ENCODE data around the gene INSYN2B. TPM values are rescaled to one million over a fixed set of nuclear protein-coding genes. Genes with fewer than 3 reads are reported as not detected.
"Not testable (repeated sequence)": the region's sequence is repeated elsewhere in the genome, so short reads cannot be mapped to it uniquely, and the experiment has no call there.

INSYN2B gene
- polyA plus RNA-seq, 4 donors, result 1.6 to 4.7 (median 2.2) TPM

DNA sequence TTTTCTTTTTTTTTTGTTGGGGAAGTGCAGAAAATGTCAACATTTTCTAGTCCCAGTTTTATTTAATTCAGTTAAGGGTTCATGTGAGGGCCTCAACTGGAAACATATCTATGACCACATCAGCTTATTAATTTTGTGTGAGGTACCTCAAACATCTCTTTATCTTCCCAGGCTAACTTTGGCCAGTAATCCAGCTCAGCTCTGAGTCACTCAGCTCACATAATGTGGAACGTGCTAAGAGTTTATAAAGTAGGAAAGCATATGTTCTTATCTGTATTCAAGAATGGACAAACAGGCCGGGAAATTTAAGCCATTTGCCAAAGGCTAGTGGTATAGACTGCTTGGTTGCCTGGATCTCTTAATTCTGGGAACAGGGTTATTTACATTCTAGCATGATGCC lies 118.4 kb downstream of the INSYN2B start:
- DNase-seq (ENCODE audit: low read depth in 4 of 4, low spot score in 3 of 4), result no peak

DNA sequence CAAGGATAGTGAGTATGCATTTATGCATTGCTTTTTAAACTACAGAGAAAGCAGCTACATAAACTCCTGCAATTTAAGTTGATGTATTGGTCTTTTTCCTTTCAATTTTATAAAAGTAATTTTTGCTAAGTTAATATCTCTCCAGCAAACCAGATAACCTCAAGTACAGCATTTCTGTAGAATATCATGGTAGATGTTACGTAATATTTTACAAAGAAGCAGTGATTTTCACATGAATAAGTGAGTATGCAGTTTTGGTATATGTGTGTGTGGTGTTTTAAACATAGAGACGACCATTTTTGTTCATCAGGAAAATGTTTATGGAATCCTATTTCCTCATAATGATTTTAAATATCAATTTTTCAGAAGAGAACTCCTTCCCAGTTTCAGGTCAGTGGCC lies 118.9 kb downstream of the INSYN2B start:
- DNase-seq (ENCODE audit: low read depth in 4 of 4, low spot score in 3 of 4), result no peak

DNA sequence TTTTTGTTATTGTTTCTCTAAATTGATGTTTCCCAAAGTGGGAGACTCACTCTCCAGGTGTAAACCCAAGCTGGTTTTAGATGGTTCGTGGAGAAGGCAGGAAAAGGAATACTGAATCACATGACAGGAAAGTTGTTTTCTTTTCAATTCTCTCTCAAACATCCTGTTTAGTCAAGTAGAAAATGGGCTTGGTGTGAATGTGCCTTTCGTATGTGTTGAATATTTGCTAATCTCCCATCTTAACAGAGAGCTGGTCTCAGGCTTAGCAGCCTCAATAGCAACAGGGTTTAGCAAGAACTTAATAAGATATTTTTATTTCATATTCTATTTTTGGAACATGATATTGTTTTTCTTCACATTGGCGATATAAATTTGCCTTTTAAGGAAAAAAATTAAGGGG lies 119.7 kb downstream of the INSYN2B start:
- DNase-seq (ENCODE audit: low read depth in 4 of 4, low spot score in 3 of 4), result no peak

DNA sequence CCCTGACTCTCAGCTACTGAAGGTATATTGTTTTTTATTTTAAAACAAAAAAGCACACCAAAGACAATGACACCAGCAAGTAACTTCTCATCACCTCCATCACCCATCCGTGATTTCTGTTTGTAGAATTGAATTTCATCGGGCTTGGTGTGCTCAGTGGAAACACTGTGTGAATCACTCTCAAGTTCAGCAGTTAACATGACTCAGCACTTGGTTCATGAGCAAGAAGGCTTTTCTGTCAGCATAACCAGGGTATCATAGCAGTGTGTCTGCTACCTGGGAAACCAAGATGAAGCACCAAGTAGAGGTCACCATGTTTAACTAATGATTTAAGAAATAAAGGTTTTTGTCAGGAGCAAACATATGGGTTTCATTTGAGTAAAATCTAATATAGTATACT lies 123.7 kb downstream of the INSYN2B start:
- DNase-seq (ENCODE audit: low read depth in 4 of 4, low spot score in 3 of 4), result no peak

DNA sequence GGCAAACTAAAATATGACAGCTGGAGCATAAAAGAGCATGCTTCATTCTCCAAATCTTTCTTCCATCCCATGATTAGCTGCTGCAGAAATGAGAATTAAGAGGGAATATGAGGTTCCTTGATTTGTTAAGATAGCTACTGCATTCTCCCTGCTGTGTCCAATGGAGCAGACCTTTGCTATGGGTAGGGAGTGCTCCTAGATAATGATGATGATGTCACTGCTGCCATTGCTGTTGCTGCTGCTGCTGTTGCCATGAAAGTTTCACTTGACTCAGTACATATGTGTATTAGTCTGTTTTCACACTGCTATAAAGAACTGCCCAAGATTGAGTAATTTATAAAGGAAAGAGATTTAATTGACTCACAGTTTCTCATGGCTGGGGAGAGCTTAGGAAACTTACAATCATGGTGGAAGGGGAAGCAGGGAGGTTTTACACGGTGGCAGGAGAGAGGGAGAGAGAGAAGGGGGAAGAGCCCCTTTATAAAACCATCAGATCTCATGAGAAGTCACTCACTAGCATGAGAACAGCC lies 128.9 kb downstream of the INSYN2B start:
- no peak for DNase-seq (ENCODE audit: low read depth in 4 of 4, low spot score in 3 of 4)

DNA sequence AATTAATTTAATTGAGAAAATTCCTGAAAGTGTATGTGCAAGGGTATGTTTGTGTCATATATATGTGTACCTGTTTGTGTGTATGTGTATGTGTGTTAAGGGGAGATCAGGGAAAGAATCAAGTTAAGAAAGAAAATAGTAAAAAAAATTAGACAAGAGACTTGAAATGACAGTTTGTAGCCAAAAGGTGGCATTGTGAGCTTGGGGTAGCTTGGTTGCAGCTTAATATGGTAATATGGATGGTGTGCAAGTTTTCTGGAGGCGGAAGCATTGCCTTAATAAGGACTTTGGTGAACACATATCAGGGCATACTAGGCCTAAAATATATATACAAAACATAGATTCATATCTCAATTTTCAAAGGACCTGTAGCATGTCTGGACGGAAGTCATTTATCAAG lies 129.9 kb downstream of the INSYN2B start:
- DNase-seq (ENCODE audit: low read depth in 4 of 4, low spot score in 3 of 4), result no peak

DNA sequence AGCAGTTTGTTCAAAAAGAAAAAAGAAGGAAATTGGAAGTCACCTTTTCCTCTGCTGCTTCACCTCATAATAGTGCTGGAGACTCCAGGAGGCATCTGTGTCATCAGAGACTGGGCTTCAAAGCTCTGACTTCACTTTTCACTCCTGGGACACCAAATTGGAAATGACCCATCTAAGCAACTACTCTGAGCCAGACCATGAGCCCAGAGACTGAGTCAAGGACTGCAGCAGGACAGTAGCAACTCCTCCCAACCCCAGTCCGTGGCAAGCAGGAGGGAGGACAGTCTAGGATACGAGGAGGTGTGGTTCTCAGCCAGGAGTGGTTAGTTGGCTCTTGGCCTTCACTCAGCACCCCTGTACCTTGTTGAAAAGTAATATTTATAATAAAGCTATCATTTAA lies 131.5 kb downstream of the INSYN2B start:
- no peak for DNase-seq (ENCODE audit: low read depth in 4 of 4, low spot score in 3 of 4)

DNA sequence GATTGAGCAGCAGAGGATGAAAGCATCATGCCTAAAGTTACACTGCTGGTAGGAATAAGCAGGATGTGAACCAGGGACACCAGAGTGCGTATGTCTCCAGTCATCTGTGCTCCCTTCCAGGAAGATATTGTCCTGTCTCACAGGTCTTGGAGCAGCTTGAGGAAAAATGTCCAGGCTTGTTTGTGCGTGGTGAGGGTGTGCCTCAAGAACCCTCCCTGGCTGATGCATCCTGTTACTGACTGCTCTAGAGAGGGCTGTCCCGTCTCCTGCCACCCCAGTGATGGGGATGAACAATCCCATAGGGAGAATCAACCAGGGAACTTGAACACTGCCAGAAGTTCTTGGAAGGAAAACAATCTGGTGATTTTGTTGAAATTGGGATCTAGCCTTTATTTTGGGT lies 132.0 kb downstream of the INSYN2B start:
- no peak for DNase-seq (ENCODE audit: low read depth in 4 of 4, low spot score in 3 of 4)

DNA sequence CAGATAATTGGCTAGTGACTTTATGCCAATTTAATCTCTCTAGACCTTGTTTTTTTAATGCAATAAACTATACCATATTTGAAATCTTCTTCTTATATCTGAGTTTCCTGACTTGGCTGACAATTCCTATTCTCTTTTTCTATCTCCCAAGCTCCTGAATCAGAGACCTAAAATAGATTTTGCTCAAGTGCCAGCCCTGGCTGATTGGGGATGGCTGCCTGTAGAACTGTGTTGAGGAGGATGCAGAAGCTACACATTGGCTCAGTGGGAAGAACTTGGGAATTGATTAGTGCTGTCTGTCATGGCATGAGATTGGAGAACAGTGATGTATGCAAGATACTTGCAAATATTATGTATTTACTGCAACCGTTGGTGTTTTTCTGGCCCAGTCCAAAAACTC lies 132.8 kb downstream of the INSYN2B start:
- DNase-seq (ENCODE audit: low read depth in 4 of 4, low spot score in 3 of 4), result no peak

DNA sequence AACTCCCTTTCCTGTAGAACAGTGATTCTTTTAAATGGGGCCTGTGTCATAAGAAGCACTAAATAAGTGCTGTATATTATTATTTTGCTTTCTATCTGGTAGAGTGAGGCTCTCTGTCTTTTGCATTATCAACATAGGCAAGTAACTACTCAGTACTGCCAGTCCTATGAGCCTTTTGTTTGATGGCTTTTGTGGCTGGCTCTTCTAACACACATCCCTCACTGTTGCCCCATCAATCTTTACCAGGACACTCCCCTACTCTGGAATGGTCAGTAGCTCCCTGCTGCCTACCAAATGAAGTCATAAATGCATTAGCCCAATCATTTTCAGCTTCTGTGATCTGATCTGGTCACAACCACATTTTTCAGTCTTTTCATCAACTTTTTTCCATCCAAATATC lies 137.6 kb downstream of the INSYN2B start:
- DNase-seq (ENCODE audit: low read depth in 4 of 4, low spot score in 3 of 4), result no peak

DNA sequence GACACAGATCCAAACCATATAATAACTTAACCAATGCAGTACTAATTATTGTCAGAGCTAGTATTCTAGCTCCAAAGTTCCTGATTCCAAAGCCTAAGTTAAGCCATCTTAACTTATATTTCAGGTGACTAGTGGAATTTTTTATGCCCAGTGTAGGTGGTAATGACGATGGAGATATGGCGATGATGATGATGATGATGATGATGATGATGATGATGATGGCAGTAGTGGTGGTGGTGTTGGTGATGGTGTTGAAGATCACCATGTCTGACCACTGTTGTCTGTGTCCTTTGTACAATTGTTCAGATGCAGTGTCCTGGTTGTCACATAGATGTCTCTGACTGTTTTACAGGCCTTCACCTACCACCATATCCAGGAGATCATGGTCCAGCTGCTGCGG lies 139.9 kb downstream of the INSYN2B start:
- no peak for DNase-seq (ENCODE audit: low read depth in 4 of 4, low spot score in 3 of 4)

DNA sequence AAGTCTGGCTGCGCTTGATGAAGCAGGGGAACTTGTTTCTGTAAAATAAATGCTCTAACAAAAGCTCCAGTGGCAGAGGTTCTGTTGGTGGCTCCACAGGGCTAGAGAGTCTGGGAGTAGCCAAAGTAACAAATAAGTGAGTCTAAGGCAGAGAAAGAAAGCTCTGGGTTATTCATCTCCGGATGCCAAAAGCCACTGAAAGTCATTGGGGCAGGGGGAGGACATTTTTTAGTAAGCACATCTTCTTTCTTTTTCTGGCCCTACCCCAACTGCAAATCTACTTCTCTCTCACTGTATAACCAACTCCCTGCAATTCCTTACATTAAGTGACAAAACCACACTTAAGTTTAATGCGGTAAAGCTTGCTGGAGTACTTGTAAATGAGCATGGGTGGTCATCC lies 141.6 kb downstream of the INSYN2B start:
- DNase-seq (ENCODE audit: low read depth in 4 of 4, low spot score in 3 of 4), result no peak

DNA sequence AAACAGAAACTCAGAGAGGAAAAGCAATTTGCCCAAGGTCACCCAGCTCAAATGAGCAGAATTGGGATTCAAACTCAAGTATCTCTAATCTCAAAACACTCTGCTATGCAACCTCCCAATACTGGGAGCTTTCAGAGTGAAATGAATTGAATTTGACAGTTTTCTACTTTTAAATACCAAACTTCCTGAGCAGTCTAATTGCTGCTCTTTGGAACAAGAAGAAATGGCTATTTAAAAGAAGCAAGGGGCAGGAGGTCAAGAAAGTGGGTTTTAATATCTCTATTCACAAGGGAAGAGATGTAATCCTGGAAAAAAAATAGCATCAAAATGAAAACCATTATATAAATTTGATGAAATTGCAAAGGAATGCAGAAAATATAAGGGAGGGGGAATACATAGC lies 142.6 kb downstream of the INSYN2B start:
- no peak for DNase-seq (ENCODE audit: low read depth in 4 of 4, low spot score in 3 of 4)

DNA sequence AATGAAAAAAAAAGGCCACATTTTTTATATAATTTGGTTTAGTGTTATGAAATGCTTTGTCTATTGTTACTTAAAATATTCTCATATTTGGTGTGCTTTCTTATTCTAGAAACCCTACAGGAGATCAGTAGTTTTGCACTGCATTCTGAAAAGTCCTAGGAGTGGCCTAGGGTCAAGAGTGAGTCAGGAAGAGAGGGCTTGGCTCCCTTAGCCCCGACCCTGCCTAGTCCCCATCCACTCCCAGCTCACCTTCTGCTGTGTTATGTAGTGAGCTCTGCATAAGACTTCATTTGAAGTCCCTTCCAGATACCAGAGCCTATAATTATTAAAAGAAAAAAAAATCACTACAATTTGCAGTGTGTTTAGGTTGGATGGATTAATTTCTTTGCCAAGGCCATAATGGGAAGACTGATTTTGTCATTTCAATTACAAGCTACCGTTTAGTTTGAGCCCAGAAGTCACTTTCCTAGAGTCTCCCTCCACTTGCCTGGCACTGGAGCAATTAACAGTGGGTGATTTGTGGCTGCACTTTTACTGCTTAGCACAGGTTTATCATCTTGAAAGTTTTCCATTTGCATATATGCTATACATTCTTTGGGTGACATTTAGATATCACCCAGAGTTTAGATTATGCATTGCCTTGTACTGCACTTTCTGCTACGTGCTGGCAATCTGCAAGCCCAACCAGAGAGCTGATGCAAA lies 143.3 kb downstream of the INSYN2B start:
- no peak for DNase-seq (ENCODE audit: low read depth in 4 of 4, low spot score in 3 of 4)

DNA sequence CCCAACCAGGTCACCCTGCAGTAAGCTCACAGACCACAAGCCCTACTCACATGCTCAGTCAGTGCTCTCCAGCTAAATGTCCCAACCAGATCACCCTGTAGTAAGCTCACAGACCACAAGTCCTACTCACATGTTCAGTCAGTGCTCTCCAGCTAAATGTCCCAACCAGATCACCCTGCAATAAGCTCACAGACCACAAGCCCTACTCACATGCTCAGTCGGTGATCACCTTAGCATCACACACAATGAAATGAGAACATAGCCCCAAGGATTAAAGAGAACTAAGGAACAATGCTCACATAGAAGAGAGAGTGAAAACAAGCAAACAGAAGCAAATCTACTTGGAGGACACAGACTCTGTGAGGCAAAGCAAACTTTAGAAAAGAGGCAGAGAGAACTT lies 145.8 kb downstream of the INSYN2B start:
- DNase-seq (ENCODE audit: low read depth in 4 of 4, low spot score in 3 of 4), result not testable (repeated sequence)

DNA sequence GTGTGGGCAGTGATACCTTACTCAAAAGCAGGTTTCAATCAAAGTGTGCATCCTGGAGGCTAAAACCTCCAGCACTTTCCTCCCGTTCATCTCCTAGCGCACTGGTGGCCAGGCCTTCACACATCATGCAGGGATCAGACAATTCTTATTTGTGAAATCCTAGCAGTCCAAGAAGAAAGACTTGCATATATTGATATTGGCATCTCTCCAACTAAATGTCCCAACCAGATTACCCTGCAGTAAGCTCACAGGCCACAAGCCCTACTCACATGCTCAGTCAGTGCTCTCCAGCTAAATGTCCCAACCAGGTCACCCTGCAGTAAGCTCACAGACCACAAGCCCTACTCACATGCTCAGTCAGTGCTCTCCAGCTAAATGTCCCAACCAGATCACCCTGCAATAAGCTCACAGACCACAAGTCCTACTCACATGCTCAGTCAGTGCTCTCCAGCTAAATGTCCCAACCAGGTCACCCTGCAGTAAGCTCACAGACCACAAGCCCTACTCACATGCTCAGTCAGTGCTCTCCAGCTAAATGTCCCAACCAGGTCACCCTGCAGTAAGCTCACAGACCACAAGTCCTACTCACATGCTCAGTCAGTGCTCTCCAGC lies 146.5 kb downstream of the INSYN2B start:
- DNase-seq (ENCODE audit: low read depth in 4 of 4, low spot score in 3 of 4), result not testable (repeated sequence)

DNA sequence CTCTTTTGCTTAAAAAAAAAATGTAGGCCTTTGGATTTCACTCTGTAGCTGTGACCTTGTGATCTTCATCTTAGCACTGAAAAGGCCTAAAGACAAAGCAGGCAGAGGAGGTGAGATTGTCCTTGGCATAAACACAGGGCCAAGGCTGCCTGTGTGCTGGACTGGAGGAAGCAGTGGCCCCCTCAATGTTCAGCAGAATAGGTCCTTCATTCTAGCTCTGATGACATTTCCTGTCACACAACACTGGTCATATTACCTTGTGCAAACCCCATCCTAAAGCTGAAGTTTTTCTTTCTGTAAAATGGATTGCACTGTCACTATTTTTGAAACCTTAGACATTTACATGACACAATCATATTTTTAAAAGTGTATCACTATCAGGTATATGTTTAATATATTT lies 147.4 kb downstream of the INSYN2B start:
- DNase-seq (ENCODE audit: low read depth in 4 of 4, low spot score in 3 of 4), result no peak

DNA sequence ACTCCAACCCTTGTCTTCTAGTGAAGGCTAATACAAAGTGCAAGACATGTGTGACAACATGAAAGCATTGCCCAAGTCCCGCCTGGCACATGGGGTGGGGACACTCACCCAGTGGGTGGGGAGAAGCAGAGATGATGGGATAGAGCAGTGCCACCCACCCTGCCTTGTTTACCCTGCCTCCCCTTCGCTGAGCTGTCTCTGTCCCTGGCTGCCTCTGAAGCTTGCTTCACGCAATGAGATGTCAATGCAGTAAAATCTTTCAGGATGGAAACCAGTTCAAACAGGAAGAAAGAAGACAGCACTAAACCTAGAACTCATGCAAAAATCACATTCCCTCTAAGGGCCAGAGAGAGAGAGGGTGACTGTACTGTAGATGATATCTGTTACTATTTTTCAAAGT lies 148.0 kb downstream of the INSYN2B start:
- DNase-seq (ENCODE audit: low read depth in 4 of 4, low spot score in 3 of 4), result no peak

DNA sequence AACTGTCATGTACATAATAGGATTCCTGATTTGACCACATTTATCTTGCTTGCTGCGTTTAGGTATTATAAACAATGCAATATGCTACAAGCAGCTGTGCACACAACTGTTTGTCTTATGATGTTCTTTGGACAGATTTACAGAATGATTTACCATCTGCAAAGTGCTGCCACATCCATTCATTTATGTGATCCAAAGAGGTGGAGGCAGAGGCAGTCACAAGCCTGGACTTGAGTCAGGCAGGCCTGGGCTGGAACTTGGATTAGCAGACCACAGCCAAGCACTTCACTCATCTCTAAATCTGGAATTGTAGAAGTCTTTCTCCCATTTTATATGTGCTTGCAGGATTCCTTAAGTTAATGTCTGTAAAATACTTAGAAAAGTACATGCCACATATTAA lies 149.0 kb downstream of the INSYN2B start:
- DNase-seq (ENCODE audit: low read depth in 4 of 4, low spot score in 3 of 4), result no peak

DNA sequence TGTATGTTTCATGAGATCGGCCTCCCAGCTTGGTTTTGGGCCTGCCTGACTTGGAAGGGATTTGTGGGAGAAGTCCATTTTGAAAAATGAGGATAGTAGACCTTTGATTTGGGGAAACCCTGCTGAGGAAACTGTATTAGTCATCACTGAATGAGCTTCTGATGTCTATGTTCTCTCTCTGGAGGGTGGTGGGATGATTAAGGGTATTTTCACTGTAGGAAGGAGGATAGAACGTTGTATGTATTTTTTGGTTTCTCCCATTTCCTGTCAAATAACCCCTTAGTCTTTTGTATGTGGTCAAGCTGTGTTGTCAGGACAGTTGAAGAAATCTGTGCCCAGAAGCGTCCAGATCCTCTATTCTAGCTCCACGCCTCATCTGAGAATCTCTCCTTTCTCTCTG lies 151.9 kb downstream of the INSYN2B start:
- DNase-seq (ENCODE audit: low read depth in 4 of 4, low spot score in 3 of 4), result no peak

DNA sequence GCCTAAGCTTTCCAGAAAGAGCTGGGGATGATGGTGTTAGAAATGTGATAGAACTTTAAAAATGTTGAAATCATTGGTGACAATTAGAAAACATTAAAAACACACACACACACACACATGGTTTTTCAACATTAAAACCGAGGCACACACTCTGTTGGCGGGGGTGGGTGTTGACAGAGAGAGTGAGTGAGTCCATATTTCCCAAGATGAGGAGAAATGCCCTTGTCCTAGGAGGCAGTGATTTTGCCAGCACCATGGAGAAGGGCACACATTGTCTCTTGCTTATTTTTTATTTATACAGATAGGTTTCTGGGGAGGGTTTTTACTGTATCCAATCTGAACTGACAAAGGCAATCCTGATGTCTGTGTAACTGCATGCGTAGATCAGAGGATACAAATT lies 152.5 kb downstream of the INSYN2B start:
- DNase-seq (ENCODE audit: low read depth in 4 of 4, low spot score in 3 of 4), result no peak

DNA sequence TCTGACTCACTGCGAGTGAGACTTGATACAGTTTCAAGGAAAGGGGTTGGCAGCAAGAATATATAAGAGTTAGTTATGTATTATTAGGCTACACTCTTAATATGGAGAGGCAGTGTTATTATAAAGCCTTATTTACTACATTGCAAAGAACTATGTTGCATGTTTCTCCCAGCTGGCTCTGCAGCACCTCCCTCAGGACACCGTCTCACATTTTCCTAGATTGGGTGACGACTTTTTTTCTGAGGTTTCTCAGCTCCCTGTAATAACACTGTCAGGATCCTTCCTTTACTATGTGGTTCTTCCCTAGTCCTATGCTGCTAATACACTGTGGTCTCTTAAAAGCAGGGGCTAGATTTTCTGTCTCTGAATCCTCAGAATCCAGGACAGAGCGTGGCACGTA lies 153.7 kb downstream of the INSYN2B start:
- no peak for DNase-seq (ENCODE audit: low read depth in 4 of 4, low spot score in 3 of 4)

DNA sequence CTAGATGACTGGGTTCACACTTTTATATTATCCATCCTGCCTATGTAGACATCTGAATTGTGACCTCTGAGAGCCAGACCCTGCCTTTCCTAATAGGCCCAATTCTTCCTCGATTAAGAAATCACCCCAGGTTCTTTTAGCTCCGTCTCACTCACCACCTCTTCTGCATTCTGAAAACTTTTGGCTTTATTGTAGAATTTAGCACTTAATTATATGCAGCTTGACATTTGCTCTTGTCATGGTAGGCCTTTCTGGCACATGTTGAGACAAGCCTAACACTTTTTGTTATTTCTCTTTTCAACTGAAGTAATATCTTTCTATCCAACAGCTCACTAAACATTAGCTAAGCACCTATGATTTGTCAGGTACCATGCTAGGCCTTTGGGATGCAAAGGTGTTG lies 163.3 kb downstream of the INSYN2B start:
- DNase-seq (ENCODE audit: low read depth in 4 of 4, low spot score in 3 of 4), result no peak

All from left renal pelvis (tissue), 4 donors.